Measurements from ENCODE around the gene PACSIN3. TPM values are rescaled to one million over a fixed set of nuclear protein-coding genes. Genes with fewer than 3 reads are reported as not detected.

Gene PACSIN3
- total RNA-seq, 1 experiment from 2014 or later: 15.8 TPM

DNA sequence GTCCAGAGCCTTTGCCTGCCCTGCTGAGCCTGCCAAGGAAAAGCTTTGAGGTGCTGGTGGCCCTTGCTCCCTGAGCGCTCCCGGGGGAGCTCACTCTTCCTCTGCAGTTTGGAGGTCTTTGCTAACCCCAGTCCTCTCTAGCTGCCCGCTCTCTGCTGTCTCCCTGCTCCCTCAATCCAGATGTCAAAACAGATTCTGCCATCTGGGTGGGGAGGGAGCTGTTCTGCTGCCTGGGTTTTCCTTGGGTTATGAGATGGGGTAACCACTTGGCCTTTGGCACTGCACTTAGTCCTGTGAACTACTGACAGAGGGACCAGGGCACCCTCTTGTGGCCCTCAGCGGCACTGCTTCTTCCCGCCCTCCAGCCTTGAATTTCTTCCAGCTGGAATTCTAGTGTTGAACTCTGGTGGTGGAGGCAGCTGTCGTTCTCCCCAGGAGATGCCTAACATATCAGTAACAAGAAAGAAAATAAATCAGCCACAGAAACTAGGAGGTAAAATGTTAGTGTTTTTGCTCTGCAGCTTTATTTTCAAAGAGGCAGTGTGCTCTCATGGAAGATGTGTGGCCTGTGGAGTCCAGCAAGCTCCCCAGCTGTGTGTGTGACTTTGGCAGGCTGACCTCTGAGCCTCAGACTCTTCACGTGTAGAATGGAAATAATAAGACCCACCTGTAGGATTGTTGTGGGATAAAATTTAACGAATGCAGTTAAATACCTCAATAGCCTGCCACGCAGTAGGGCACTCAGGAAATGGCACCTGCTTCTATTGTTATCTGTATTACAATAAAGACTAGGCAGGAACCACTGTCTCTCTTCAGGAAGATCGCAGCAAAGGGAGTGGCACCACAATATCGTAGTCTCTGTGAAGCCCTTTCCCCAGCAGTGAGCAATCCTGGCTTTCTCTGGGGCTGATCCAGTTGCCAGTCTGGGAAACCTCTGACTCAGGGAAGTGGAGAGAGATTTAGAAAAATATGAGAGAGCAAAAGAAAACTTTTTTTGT, 33.0 kb downstream of the PACSIN3 start:
- DNase-seq (ENCODE audit: low read depth): peak; percentile 70

DNA sequence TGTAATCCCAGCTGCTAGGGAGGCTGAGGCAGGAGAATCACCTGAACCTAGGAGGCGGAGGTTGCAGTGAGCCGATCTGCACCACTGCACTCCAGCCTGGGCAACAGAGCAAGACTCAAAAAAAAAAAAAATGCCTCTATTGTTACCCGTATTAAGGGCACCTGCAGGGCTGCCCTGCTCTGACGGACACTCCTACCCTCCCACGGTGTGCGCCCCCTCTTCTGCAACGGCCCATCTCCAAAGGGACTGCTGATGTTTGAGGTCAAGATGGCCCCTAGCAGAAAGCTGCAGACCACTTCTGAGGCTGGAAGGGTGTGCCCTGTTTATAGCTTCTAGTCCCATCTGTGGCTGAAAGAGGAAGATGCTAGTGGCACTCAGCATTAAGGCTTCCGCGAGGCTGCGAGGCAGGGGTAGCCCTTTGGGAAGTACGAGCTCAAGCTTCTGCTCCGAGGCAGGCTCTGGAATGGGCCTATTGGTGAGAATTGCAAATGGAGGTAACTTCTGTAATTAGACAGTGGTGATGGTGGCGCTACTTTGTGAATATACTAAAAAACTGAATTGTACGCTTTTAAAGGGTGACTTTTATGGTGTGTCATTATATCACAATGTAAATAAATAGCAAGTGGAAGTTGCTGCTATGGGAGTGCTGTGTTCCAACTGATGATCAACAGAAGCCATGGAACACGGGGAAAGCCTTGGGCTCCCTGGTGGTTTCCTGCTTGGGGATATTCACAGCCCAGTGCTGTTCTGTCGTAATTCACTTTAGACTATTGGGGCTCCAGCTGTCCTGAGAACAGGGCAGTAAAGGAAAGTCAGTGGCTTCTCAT, 33.9 kb downstream of the PACSIN3 start:
- no peak for DNase-seq (ENCODE audit: low read depth)

DNA sequence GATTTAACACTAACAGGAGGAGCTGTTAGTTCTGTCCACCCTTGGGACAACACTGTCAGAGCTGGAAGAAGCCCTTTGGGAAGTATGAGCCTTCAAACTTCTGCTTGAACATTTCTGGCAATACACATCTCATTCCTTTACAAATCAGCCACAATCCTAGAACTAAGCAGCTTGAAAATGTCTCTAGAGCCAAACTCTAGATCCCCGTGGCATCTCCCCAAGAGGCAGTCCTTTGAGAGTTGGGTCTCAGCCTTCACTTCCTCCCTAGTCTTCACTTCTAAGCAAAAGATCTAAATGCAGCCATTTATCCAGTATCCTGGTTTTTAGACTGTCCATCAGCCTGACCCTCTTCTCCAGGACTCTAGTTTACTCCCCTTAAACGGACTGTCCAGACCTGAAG, 36.5 kb downstream of the PACSIN3 start:
- DNase-seq (ENCODE audit: low read depth): no peak

DNA sequence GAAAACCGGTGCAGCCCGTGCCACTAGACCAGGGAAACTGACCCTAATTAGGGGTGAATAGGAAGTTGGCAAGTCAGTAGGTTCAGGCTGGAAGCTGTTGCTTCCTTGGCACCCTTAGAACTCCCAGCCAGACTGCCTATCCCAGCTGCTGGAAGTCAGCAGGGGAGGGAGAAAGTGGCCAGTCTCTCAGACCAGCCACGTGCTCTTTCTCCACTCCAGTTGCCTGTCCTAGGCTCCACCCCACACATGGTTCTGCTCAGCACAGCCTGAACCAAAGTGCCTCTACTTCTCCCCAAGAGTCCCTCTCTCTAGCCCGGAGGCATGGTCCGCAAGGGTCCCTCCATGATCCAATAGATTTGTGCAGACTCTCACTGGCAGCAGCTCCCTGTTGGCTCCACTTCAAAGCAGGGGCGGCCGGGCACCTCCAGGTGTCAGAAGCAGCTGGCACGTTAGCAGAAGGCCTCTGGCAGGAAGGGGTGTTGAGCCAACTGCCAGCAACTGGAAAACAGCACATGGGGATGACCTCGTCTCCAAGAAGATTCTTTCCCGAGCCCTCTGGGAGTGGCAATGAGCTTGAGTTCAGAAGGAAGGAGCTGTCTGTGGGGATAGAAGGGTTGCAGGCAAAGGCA, 37.2 kb downstream of the PACSIN3 start:
- no peak for DNase-seq (ENCODE audit: low read depth)

DNA sequence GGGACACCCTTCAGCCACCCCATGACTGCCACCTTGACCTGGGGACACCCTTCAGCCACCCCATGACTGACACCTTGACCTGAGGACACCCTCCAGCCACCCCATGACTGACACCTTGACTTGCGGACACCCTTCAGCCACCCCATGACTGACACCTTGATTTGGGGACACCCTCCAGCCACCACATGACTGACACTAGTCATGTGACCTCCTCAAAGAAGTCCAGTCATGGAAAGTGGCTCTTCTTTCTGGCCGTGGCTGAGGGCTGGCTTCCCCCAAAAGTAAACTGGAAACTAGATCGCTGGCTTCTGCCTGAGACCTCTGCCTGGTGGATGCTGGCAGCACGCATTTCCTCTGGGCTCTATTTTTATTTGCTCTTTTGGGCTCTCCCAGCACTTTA, 38.0 kb downstream of the PACSIN3 start:
- DNase-seq (ENCODE audit: low read depth): no peak

DNA sequence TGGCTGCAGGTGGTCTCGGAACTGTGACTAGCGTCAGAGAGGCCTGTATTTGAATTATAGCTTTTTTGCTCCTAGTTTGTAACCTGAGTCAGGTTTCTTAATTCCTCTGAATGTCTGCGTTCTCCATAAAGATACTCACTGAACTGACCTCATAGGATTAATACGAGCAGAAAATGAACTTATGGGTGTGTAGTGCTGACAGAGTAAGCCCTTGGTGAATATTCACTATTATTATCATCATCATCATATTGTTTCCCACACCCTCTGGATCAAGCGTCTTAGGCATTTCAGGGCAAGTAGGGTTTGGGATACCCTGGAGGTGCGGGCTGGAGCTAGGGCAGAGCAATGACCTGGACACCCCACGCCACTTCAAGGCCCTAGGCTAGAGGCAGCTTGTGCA, 38.6 kb downstream of the PACSIN3 start:
- no peak for DNase-seq (ENCODE audit: low read depth)

DNA sequence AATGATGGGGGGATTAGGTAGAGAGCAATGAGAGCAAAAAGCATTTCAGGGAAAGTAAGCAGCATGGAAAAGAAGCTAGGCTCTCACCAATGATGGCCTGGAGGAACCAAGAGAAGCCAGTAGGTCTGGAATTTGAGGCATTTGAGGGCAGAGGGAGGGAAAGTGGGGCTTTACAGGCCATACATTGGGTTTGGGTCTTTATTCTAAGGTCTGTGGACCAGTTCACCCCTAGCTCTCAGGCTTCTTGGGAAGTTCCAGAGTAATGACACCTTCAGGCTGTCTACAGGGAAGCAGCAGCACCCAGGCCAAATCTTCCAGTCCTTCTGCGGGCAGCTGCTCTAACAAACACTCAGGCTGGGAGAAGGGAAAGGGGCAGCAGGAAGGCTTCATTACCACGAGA, 39.0 kb downstream of the PACSIN3 start:
- DNase-seq (ENCODE audit: low read depth): no peak

DNA sequence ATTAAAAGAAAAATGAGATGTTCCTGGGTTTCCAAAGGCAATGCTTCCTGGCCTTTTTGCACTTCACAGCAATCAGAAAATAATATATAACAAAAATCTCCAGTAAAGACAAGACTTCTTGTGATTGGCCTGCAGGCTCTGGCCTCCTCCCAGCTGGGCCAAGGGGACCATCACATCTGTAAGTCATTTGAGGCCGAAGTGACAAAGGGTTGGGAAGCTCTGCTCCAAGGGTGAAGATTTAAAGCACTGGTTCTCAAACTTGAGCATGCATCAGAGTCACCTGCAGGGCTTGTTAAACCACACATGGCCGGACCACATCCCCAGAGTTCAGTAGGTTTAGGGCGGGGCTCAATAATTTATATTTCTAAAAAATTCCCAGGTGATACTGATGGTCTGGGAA, 41.7 kb downstream of the PACSIN3 start:
- no peak for DNase-seq (ENCODE audit: low read depth)

DNA sequence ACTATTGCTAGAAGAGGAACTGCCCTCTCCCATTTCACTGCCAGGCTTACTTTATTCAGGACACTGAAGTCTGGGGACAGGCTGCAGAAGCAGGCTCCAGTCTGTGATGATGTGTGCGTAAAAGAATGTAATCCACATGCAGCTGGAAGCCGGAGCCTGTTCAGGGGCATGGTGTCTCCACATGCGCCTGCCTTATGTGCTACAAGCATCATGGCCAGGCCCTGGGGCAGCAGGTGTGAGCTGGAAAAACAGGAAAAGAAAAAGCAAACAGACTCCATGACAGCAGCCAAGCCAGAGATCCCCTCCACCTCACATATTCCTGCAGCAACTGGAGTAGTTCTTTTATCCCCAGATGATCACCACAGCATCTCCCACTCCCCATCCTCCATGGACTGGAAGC, 42.9 kb downstream of the PACSIN3 start:
- peak; percentile 83 for DNase-seq (ENCODE audit: low read depth)

DNA sequence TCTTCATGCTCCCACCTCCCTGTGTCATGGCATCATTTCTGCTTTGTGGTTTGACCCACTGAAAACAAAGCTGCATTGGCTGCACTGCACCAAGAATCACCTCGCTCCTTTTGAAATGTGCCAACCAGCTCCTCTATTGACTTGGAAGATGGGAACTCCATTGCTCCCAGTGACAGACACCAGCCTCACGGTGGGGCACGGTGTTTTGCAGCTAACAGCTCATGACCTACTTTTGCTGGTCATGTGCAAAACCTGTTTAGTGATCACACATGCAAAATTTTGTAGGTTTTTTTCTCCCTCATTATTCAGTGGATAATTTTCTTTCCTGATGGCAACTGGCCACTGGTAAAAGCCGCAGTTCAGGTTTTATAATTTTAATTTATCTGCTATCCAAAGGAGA, 46.4 kb downstream of the PACSIN3 start:
- no peak for DNase-seq (ENCODE audit: low read depth)

DNA sequence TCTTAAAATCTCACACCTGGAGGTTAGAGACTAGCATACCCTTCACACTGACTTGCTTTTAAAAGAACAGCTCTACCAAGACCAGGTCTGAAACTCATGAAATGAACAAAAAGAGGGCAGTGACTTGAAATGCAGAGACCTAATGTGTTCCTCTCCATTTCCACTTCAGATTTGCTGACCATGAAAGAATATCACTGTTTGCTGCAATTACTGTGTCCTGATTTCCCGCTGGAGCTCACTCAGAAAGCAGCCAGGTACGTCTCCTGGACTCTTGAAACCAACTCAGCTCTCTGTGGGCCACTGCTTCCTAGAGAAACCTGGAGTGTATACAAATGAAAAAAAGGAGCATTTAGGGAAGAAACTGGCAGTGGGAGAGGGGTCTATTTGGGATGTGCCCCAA, 48.8 kb downstream of the PACSIN3 start:
- no peak for DNase-seq (ENCODE audit: low read depth)

DNA sequence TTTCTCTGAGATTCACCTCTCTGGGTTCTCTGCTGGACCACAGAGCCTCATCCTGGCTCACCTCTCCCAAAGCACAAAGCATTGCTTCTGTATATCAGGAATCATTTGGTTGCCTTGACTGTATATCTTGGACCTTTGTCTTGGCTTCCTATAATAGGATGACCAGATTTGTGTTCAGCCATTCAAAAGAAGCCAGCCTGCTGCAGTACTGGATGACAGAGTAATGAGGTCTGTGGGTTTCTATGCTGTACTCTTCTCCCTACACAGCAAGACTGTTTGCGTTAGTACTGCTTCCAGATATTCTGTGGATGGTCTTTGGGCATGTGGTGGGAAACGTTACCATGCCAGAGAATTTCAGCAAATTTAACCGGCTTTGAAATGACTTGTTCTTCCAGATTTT, 49.3 kb downstream of the PACSIN3 start:
- no peak for DNase-seq (ENCODE audit: low read depth)

DNA sequence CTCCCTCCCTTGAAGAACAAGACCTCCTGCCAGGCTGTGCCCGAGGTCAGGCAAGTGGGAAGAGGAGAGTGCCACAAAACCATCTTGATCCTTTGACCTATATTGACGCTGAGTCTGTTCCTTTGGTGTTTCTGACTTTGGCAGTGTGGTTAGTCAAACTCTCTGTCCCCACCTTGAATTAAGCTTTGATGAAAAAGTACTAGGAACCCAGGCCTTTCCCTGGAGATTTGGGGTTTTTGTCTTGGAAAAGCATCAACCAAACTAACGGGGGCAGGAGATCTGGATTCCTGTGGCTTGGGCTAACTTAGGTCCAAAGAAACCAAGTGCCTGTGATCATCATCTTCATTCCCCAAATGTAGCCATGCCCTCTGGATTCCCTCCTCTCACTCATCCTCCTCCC, 49.9 kb downstream of the PACSIN3 start:
- DNase-seq (ENCODE audit: low read depth): no peak

DNA sequence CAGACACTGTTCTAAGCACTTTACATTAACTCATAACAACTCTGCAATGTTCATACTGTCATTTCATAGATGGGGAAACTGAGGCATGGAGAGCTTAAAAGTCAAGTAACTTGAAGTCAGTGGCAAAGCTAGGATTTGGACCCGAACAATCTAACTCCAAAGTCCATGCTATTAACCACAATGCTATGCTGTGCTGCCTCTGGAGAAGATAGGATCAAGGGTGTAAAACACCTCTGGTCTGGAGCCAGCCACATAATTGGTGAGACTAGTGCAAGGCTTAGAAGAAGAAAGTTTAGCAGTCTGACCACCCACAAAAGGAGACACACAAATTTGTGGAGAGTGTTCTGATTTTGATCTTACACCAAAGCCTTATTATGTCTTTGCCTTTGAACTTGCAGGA, 53.3 kb downstream of the PACSIN3 start:
- no peak for DNase-seq (ENCODE audit: low read depth)

DNA sequence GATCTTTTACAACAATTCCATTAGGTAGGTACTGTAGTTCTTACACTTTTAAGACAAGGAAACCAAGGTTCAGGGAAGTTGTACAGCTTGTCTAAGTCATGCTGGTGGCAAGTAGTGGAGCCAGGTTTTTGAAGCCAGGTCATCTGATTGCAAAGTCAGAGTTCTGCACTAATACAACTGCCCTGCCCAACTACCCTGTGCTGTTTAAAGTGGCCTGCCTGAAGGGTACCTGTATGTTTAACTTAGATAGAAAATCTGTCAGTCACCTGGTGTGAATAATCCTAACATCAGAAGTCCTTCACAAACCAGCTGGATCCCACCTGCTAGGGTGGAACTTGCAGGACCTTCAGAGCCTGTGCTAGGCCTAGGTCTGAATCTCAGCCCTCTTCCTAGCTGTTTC, 53.7 kb downstream of the PACSIN3 start:
- no peak for DNase-seq (ENCODE audit: low read depth)

DNA sequence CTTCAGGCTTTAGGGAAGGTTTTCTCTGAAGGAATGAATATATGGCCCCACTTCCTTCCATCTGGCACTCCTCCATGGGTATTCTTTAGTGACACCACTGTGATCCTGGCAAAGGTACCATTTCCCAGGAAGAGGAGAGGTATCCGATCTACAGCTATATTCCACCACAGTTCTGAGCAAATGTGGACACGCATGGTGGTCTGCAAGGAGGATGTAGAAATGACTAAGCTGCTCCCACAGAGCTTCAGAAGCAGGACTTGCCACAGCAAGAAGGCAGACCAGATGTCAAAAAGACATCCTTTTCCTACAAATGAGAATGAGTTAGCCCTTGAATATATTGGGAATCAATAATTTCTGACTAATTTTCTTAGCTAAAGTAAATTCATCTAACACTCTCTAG, 55.1 kb downstream of the PACSIN3 start:
- no peak for DNase-seq (ENCODE audit: low read depth)

DNA sequence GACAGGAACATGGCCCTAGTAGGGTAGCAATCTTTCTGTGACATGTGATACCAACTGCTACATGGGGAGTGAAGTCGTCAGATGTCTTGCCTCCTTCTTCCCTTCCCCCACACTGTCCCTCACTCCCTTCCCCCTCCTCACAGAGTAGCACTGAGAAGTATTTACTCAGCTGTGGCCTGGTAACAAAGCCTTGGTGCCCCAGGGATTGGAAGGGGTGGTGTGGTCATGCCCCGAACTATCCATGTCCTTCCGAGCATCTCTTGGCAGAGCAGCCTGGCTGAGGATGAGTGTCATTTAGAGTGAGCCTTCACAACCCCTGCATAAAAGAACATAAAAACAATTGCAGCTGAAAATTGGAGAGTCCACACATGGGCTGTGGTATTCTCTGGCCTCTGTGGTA, 55.7 kb downstream of the PACSIN3 start:
- DNase-seq (ENCODE audit: low read depth): no peak

Other genes with a start within 250 kb of the PACSIN3 start
- 46.6 and 62.4 TPM in 2 replicates for gene CSTPP1, start 249.7 kb downstream of the PACSIN3 start, total RNA-seq (2014; rRNA removed; shearing (Covaris generic))
- gene ARFGAP2, start 9.6 kb downstream of the PACSIN3 start, total RNA-seq (2014; rRNA removed; shearing (Covaris generic)): 119 and 130 TPM in 2 replicates
- gene DDB2, start 28.5 kb upstream of the PACSIN3 start, total RNA-seq (2014; rRNA removed; shearing (Covaris generic)): 21.2 and 23.2 TPM in 2 replicates
- 74.4 and 98.8 TPM in 2 replicates for gene ACP2, start 62.4 kb upstream of the PACSIN3 start, total RNA-seq (2014; rRNA removed; shearing (Covaris generic))
- 7.7 and 13.1 TPM in 2 replicates for gene NR1H3, start 71.6 kb upstream of the PACSIN3 start, total RNA-seq (2014; rRNA removed; shearing (Covaris generic))
- 13.3 and 25.1 TPM in 2 replicates for gene MADD, start 83.7 kb upstream of the PACSIN3 start, total RNA-seq (2014; rRNA removed; shearing (Covaris generic))
- not detected in 2 replicates for gene MYBPC3, start 166.3 kb upstream of the PACSIN3 start, total RNA-seq (2014; rRNA removed; shearing (Covaris generic))
- not detected in 2 replicates for gene SPI1, start 192.1 kb upstream of the PACSIN3 start, total RNA-seq (2014; rRNA removed; shearing (Covaris generic))
- gene SLC39A13, start 222.2 kb upstream of the PACSIN3 start, total RNA-seq (2014; rRNA removed; shearing (Covaris generic)): 23.2 and 43.9 TPM in 2 replicates
- 283 and 294 TPM in 2 replicates for gene PSMC3, start 240.0 kb upstream of the PACSIN3 start, total RNA-seq (2014; rRNA removed; shearing (Covaris generic))

Measured in M059J (cell line).